Activated CD4-positive, alpha-beta T cell treated with anti-CD3 and anti-CD28 coated beads for 24 hours (primary cell): Measurements from ENCODE around the gene EXOC7.

Experiments
- DNase-seq, 2 donors: peaks; one replicate each; pipeline ENCODE4 v3.0.0-alpha.2; 2020; ENCODE audit warnings: low read depth in 2 of 2

The EXOC7 gene

DNA sequence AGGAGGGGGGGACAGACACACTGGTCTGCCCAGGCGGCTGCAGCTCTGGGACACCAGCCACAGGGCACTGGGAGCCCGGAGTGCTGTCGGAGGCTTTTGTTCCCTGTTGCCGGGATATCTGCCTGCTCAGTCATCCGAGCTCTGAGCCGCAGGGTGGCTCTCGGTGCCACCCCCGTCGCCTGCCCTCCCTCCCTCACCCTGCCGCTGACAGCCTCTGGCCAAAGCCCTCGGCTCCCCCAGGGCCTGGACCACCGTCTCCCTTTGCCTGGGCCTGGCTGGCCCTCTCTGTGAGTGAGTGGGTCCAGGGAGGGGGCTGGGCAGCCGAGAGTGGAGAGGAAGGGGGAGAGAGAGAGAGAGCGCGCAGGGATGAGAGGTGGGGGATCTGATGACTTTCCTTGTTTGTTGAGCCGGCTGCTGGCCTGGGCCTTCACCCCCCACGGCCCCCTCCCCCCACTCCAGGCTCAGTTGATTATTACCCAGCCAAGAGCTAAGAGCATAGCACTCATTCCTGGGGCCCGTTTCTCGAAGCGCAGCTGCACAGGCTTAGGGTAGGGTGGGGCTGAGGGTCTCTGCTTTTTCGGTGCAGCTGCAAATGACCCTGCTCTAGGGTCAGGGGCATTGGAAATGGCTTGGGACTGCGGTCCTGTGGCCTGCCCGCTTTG, 34.8 kb upstream of the EXOC7 start:
- no peak for DNase-seq

DNA sequence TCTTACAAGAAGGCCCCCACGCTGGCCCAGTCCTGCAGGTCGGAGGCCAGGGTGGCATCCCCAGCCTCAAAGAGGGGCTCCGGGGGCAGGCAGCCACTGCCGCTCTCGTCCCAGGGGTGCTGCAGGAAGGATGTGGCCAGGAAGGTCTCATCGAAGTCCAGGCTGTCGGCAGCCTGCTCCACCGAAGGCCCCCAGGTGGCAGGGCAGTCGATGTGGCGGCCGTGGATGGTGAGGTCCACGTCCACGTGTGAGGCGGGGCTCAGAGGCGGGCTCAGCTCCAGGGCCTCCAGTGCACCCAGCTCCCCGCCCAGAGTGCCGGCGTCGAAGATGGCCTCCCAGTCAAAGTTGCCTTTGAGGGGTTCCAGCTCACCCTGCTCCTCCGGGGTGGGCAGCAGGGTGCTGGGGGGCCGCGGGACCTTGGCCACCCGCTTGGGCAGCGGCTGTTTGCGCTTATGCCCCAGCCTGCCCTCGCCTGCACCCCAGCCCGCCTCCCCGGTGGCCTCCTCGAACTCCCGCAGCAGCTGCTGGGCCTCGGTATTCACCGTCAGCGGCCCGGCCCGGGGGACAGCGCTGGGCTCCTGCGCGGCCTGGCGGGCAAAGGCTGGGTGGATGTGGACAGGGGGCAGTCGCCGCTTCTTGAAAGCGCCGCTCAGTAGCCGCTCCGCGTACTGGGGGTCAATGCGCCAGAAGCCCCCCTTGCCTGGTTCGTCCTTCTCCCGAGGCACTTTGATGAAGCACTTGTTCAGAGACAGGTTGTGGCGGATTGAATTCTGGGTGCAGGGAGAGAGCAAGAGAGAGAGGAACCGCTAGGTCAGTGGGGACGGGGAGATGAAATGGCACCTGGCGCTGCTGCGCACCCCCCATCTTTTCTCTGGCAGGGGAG, 34.0 kb upstream of the EXOC7 start:
- DNase-seq = no peak

DNA sequence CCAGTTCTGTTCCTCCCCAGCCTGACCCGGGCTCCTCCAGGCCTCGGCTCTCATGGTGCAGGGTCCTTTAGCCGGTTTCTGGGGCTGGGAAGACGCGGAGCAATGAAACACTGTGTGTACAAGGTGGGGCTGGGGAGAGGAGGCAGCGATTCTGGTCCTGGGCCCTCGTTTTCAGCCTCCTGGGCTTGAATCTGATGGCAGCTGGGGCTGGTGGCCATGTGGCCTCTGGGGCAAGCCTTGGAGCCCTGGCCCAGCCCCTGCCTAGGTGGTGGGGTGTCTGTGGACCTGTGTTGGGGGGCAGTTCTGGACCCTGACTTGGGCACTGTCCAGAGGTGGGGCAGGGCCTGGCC, 33.4 kb upstream of the EXOC7 start:
- no peak for DNase-seq

DNA sequence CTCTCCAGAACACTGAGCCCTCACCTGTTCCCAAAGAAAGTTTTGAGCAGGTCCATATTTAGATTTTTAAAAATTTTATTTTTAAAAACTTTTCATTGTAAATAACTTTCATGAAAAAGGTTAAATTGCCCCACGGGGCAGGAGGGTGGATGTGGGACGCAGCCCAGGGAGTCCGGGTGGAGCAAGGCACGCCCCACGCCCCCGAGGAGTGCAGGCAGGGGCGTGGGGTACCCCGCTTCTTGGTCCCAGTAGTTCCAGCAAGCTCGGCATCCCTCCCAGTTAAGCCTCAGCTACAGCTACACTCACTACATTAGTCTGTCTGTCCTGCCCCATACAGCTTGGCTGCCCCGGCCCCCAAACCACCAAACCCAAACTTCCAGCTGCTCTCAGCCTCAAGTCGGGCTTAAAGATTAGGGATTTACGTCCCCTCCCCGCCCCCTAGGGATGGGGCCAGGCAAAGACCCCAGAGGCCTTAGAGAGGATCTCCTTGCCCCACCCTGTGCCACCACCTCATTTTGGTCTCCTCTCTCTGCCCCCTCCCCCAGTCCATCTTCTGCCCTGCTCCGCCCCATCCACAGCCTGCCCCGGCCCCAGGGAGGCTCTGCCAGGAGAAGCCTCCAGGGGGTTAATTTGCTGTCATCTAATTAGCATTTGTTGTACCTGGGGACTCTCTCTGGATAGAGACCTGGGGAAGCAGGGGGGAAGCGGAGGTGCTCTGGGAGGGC, 32.9 kb upstream of the EXOC7 start:
- no peak for DNase-seq

DNA sequence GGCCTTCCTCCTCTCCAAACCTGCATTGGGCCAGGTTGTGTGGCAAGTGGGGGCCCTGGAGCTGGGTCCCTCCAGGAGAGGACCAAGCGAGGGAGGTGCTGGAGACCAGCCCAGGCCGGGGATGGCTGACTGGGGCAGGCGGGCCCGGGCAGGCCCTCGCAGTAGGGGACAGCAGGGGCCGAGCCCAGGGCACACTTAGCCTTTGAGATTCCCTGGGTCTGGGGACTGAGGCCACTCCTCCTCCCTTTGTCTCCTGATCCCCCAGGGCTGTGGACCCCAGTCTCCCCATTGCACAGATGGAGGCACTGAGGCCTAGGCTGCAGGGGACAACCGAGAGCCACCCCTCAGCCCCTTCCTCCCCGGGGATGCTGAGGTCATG, 32.2 kb upstream of the EXOC7 start:
- DNase-seq = no peak

DNA sequence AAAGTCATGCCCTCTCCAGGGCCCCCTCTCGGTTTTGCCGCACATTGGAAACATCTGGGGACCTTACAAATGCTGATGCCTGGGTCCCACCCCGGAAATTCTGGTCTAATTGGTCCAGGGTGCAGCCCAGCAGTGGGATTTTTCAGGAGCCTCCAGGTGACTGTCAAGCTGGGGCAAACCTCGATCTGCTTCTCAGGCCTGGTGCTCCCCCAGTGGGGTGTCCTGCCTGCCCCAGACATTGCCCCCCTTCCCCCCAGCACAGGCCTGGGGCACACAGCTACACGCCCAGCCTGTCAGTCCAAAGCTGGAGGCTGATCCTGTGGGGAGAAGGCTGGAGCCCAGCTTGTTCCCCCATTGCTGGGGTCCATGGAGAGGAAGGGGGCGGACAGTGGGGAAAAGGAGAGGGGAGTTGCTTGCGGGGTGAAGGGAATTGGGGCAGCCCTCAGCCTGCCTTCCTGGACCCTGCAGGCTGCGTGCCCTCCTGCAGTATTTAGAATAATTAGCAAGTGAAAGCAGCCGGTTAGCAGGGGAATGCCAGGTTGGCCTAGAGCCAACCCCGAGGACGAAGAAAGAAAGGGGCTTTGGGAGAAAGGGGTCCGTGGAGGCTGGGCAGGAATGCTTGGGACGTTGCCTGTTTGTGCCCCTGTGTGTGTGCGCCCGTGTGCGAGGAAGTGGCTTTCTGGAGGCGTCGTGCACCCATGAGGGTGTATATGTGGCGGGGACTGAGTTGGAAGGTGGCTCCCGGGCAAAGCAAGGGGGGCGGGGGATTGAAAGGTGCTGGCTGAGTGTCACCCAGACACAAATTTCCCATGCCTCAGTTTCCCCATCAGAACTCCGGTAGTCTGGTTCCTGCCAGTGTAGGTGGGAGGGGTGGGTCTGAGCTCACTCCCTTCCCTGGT, 31.6 kb upstream of the EXOC7 start:
- no peak for DNase-seq

DNA sequence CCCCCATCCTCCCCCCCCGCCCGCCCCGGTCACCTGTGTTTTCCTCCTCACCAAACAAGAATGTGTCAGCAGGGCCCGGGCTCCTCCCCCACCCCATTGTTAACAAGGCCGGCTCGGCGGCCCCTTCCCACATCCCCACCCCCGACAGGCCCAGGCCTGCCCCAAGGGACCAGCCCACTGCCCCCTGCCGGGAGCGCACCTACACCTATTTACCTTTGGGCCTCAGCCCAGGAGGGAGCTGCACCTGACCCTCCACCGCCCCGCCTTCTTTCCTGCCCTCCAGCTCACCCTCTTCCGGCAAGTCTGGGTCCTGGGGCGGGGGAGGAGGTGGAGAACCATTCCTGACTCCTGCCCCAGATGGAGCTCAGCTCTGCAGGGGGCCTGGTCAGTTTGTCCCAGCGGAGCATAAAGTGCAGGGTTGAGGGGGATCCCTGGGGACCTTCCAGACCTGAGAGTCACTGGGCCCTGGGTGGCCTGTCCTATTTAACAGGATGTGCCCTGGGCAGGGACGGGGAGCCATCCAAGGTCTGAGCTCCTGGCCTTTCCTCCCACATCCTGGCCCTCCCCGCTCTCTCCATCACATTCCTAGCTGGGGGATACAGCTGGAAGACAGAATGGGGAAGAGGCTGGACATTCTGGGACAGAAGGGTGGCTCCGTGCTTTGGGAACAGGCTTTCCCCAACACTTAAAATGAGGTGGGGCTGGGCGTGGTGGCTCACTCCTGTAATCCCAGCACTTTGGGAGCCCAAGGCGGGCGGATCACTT, 29.2 kb upstream of the EXOC7 start:
- DNase-seq = no peak

DNA sequence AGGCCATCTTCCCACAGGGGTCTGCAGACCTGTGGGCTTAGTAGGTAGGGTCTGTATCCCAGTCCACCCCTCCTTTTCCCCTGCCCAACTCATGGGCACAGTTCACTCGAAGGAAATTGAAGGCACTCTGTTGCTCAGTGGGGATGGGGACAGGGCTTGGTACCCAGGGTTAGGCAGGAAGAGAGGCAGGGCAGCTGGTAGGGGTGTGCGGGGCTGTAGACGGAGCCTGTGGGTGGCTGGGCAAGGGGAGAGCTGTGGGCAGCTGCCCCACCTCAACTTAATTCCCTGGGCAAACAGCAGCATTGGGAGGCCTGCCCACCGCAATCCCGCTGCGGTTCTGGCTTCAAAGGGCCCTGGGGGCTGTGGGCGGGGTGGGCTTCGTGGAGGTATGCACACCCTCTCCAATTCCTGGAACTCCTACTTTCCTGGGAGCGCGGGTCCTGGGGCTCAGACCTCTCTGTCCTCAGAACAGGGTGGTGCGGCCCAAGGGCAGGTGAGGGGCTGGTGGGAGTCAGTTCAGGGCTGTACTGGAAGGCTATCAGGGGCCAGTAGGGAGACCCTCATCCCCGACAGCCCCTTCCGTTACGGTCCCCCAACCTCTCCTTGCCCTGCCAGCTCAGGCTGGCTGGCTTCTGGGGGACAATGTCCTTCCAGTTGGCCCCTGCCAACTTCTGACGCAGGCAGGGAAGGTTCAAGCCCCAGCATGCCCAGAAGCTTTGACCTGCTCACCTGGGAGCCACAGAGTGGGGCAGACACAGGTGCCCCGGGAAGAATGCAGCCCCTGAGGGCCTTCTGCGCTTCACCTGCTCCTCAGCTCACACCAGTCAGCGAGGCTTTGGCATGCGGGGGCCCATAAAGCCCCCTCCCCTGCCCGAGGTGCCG, 28.3 kb upstream of the EXOC7 start:
- no peak for DNase-seq

DNA sequence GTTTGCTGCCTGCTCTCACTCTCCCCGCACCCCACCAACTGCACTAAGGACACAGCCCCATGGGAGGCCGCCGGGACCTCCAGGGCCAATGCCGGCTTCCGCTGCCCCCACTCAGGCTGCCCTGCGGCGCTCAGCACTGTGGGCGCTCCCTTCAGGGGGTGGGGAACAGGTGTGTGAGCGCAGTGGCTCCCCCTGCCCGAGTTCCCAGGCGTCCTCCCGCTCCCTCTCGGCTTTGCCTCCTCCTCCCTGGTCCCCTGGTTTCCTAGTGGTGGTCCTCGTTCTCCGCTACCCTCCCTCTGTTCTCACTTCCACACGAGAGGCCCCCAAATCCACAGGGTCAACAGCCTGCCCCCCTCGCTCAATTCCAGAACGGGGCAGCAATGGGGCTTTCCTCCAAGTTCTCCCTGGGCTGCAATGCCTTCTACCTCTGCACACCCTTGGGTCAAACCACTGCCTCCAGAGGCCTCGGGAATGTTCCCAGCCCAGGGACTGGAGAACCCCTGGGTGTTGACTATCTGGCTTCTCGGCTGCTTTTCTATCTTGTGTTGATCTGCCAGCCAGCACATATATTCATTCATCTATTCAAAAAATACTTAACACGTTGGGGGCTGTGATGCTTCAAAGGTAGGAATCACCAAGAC, 27.6 kb upstream of the EXOC7 start:
- no peak for DNase-seq

DNA sequence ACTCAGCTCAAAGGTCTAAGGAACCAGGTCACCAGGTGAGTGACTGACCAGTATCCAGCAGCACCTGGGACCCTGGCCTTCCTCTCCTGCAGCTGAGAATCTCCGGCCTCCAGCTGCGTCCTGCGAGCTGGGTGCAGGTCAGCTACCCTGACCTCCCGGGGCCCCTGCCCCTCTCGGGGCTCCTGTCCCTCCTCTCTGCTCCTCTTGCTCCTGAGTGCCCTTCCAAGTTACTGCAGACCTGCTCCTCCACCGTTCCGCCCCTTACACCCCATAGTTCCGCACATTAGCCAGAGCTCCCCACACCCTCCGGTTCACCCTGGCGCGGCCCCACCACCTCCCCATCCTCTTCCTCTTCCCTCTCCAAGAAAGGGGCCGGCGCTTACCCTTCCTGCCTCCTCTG, 26.9 kb upstream of the EXOC7 start:
- DNase-seq = no peak

DNA sequence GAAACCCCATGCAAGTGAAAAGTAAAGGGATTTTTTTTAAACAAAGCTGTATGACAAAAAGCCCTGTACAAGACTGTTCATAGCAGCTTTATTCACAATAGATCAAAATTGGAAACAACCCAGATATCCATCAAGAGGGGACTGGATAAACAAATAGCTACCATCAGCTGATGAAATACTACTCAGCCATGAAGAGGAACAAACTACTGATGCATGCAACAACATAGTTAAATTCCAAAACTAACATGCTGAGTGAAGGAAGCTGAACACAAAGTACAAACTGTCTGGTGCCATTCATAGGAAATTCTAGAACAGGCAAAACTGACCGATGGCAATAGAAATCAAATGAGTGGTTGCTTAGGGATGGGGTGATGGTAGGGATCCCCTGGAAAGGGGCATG, 22.3 kb upstream of the EXOC7 start:
- no peak for DNase-seq

DNA sequence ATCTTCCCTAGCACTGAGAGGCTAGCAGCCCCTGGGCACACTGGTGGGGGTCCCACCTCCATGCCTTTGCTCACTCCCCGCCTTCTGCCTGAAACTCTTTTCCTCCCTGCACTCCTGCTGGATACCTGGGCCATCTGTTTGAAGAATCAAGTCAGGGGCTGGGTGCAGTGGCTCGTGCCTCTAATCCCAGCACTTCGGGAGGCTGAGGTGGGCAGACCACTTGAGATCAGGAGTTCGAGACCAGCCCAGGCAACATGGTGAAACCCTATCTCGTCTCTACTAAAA, 21.7 kb upstream of the EXOC7 start:
- no peak for DNase-seq

DNA sequence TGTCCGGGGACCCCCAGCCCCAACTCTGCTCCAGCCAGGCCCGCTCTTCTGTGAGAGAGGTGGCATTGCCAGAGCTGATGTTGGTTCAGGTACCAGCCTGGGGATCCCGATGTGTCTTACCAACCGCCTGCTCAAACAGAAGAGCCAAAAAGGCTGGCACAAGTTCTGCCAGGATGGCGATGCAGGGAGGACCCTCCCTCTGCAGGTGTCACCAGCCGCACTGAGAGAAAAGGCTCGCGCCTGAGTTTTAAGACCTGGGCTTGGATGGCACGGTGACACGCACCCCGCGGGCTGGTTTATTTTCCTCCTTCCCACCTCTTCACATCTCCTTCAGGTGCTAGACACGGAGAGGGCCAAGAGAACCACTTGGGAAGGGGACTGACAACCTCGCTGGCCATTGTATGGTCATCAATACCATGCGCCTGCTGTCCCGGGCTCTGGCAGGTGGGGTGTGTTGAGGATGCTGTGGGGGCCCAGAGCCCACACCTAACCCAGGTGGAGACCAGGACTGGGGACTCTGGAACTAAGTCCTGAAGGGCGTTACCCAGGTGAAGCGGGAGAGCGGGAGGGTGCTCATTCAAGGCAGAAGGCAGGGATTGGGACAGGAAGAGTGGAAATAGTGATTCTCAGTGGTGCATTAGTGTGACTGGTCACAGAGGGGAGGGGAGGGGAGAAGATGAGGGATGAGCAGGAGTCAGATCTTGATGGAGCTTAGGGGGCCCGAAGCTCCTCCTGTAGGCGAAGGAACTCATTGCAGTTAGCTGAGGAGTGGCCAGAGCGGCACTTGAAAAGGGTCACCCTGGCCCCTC, 21.2 kb upstream of the EXOC7 start:
- no peak for DNase-seq

DNA sequence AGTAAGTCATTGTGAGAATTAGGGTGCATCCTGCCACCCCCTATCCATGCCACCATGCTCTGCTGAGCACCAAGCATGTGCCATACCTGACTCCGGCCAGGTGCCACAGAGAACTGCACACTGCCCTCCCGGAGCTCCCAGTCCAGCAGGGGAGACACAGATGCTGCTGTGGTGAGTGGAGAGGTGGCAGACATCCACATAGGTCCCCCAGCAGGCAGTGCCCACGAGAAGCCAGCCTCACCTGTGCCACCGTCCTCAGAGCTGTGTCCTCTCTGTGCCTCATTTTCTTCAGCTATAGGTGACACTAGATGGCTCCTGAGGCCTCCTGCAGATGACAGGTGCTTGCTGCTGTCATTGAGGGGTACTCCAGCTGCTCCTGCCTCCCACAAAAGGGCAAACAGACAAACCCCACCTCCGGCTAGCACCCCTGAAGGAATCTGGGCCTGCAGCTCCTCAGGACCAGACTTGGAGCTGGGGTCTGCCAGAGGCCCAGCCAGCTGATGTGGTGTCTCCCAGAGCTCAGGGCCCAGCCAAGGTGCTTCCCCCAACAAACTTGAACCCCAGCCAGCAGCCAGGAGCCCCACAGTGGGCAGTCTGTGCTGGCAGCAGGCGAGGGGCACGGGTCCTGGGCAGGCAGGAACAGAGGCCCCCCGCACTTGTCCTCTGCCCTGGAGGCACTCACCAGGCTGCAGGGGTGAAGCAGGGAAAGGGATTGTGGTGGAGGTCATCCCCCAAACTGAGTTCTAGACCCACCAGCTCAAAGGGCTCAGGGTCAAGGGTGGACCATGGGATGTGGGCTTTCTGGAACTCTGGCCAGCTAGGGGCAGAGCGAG, 20.4 kb upstream of the EXOC7 start:
- DNase-seq = no peak

DNA sequence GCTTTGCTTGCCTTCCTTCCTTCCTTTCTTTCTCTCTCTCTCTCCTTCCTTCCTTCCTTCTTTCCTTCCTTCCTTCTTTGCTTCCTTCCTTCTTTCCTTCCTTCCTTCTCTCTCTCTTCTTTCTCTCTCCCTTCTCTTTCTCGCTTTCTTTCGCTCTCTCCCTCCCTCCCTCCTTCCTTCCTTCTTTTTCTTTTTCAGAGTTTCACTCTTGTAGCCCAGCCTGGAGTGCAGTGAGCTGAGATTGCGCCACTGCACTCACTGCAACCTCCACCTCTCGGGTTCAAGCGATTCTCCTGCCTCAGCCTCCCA, 19.6 kb upstream of the EXOC7 start:
- DNase-seq = no peak

DNA sequence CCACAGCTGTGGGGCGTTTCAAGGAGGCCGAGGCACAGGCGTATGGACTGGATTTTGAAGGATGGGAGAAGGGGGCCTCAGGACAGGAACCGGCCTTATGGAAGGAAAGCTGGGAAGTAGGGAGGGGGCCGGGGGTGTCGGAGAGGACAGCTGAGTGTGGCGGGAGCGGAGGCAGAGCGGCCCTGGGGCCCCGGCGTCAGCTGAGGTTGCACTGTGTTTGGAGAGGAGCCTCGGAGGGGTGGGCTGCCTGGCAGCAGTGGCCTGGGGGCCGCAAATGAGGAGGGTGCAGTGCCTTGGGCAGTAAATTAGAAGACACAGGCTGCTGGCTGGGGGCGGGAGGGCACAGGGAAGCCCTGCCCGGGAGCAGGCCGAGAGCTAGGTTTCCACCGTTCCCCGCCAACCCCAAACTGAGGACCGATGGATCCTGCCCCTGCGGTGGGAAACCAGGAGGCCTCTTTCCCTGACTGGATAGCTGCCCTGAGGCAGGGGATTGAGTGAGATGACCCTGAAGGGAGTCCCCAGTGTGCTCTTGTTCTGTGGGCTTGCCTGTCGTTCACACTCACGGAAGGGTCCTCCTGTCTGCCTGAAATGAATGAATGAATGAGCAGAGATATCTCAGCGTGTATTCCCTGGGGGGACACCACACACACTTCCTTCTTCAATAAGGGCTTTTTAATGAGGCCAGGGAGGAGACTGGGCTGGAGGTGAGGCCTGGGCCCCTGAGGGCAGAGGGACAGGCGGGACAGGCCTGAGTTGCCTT, 19.0 kb upstream of the EXOC7 start:
- DNase-seq = no peak

DNA sequence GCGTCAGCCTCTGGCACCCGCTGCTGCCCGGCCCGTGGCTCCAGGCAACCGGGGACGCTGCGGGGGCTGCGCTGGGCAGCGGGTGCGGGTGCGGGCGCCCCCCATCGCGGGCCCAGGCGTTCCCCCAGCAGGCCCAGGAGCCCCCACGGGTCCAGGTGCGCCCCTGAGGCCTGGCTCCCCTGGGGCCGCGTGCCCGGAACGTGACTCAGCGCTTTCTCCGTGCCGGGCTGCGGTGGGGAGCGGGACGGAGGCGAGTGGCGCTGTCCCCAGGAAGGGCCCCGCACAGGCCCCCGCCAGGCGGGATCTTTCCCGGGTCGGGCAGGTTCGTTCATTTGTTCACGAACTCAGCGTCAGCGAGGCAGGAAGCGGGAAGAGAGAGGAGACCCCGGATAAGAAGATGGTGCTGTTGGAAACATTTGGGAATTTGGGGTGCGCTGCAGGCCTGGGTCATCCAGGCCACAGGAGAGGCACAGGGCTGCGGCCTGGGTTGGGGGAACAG, 18.4 kb upstream of the EXOC7 start:
- peak in 1 of 2 donors; percentile 30 for DNase-seq
